Inferior parietal cortex (tissue), 1 donor: ENCODE measurements around the gene HACE1.

Experiments
- DNase-seq: peaks from one replicate; pipeline ENCODE4 v3.0.0-alpha.2; 2016; ENCODE audit errors: extremely low spot score

HACE1 gene

GRCh38 chr6:104688283-104688969 is 171.3 kb downstream of the HACE1 start:
- DNase-seq: no peak

DNA sequence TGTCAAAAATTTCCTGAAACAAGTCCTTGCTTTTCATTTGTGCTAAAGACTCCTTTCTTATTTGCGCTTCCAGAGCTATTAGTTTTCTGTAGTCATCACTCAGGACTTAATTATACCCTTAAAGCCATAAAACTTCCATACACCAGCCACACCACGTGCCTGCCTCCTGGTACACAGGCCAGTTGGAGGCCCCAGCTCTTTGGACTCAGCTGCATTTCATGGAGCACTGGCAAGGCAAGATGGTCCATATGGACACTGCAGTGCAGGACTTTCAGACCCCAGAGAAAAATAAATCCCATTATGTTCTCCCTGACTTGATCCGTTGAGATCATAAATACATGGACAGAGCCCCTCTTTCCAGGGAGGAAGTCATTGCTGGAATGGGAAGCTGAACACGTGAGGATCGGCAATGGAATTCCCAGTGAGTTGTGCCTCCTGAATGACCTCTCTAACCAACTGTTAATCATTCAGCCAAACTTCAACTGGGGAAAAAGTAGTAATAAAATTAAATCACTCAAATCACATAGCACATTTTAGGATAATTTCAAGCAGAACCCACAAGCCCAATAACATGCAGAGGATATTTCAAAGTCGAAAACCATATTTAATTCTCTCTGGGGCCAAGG is 173.1 kb downstream of the HACE1 start:
- no peak for DNase-seq

- no peak for DNase-seq
Observed at GRCh38 chr6:104685871-104686549, 173.7 kb downstream of the HACE1 start.

- no peak for DNase-seq
Observed at GRCh38 chr6:104684911-104685415, 174.8 kb downstream of the HACE1 start.

DNA sequence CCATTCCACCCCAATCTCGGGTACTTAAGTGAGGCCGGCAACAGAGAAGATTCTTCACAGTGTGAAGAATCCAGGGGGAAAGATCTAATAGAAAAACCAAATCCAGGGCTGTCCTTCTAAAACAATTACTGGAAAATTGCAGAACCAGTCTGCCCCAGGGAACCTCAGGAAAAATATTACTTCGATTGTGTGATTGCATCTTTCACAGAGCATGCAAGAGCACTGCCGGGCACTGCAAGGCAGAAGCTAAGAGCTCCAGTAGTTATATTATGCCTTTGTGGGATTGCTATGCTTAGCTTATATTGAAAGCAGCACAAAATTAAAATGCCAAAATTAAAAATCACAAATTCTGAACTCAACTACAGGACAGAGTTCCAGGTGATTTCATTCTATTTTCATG is 175.9 kb downstream of the HACE1 start:
- no peak for DNase-seq

- peak; percentile 31 for DNase-seq
Observed at GRCh38 chr6:104682722-104683643, 176.7 kb downstream of the HACE1 start.

DNA sequence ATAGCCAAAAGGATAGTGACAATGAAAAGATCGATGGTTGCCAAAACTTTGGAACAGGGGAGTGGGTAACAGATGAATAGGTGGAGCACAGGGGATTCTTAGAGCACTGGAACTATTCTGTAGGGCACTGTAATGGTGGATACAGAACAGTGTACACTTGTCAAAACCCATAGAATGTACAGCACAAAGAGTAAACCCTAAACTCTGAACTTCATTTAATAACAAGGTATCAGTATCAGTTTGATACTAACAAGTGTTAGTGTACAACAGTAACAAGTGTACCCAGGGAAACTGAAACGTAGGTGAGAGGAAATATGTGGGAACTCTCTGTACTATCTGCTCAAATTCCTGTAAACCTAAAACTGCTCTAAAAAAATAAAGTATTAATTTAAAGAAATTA is 179.2 kb downstream of the HACE1 start:
- DNase-seq: no peak

DNA sequence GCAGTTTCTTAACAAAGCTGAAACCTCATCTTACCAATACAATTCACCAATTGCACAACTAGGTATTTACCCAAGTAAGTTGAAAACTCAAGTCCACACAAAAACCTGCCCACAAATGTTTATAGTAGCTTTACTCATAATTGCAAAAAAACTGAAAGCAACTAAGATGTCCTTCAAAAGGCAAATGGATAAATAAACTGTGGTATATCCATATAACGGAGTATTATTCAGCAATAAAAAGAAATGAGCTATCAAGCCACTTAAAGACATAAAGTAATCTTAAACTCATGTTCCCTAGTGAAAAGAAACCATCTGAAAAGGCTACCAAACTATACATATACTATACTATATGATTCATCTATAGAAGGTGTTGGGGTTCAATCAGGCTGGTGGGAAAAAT is 179.7 kb downstream of the HACE1 start:
- DNase-seq: no peak
